ENCODE results near the gene MYL12A.

The MYL12A gene

GRCh38 chr18:3284501-3284900 lies 36.9 kb downstream of the MYL12A start:
- no peak for DNase-seq

- DNase-seq, result no peak
These were observed 38.6 kb downstream of the MYL12A start for GRCh38 chr18:3286159-3286558.

GRCh38 chr18:3293196-3293951 lies 45.8 kb downstream of the MYL12A start:
- peak; percentile 30 for DNase-seq

DNA sequence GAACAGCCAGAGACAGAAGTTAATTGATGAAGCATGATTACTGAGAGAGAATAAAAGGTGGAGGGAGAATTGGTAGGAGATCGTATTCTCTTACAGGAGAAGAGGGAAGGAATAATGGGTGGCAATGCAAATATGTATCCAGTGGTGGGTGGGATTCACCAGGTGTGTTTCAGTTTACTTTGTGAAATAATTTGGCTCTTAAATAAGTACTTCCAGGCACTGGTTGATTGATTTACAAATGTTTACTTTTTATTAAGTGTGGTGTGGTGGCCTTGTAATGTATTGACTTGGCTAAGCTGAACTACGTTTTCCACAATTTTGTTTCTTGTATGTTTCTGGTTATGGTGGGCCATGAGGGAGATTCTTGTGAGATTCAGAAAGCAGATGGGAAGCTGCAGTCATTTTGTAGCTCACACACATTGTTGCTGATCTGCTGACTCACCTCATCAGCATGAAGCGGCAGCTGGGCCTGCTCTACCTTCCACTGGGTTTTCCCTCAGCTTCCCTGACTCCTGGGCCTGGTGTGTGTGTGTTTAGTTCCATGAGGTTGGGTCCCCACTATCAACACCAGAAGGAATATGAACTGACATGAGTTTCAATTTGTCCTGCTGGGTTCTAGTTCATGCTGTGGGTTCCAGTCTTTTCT lies 47.0 kb downstream of the MYL12A start:
- peak; percentile 88 for DNase-seq

GRCh38 chr18:3297025-3297984 lies 49.7 kb downstream of the MYL12A start:
- DNase-seq, result peak; percentile 91

DNA sequence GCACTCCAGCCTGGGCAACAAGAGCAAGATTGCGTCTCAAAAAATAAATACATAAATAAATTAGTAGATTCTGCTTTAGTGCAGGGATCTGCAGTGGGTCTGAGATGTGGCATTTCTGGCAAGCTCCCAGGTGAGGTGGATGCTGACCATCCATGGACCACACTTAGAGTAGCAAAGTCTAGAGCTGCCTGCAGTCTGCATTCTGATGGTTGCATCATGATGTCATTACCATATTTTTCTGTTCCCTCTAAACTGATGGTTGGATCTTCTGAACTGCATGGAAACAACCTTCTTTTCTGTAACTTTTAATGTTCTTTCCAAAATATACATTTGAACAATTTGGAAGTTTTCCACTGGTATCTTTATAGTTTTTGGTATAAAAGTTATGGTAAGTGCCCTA lies 57.2 kb downstream of the MYL12A start:
- DNase-seq, result no peak

DNA sequence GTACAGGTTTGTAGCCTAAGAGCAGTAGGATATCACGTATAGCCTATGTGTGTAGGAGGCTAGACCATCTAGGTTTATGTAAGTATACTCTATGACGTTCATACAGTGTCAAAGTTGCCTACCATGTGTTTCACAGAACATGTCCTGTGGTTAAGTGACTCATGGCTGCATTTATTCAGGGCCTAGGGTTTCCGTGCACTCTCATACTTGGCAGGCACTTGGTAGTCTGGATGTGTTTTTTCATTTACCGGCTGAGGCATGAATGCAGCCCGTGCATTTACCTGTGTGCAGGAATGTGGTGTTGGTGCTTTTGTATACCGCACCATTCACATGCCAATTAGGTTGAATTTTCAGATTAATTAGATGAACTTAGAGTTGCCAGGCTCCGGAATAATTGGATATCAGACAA lies 57.8 kb downstream of the MYL12A start:
- DNase-seq, result peak; percentile 31
